K562 (cell line): ENCODE measurements around the gene ZNF805. TPM values are rescaled to one million over a fixed set of nuclear protein-coding genes. Genes with fewer than 3 reads are reported as not detected.
A peak's percentile ranks its signal among the peaks of the same experiment; 100 is the strongest.

Source experiments
- ADNP ChIP-seq: fragments of 200-800 bp; sonication (Bioruptor generic); IDR thresholded peaks from 2 replicates; pipeline ENCODE4 v1.6.1; 2016; ENCODE audit warnings: missing genetic modification characterization, missing compliant biosample characterization
- CHD7 ChIP-seq: fragments of 200-600 bp; sonication (generic); IDR thresholded peaks from one replicate; pipeline ENCODE4 v1.6.1; 2012; ENCODE audit warnings: mild to moderate bottlenecking, low read depth, low read length, inconsistent platforms
- CREB3L1 ChIP-seq: fragments of 450-650 bp; IDR thresholded peaks from 2 replicates; pipeline ENCODE4 v1.6.1; 2014; ENCODE audit warnings: low read depth, mild to moderate bottlenecking, moderate library complexity, borderline replicate concordance
- CREBBP ChIP-seq: IDR thresholded peaks from one replicate; pipeline ENCODE4 v1.6.1; 2012; ENCODE audit warnings: low read depth, mild to moderate bottlenecking, control low read depth, inconsistent platforms, low read length
- GTF2A2 ChIP-seq: IDR thresholded peaks from 2 replicates; pipeline ENCODE4 v1.6.1; 2016; ENCODE audit warnings: mild to moderate bottlenecking, missing genetic modification characterization, missing compliant biosample characterization
- SAFB ChIP-seq: fragments of 200-400 bp; formaldehyde crosslinking; IDR thresholded peaks from 2 replicates; pipeline ENCODE4 v1.6.1; 2017; ENCODE audit warnings: low read depth, low read length, borderline replicate concordance
- STAT5A ChIP-seq: IDR thresholded peaks from 2 replicates; pipeline ENCODE4 v1.6.1; 2012; ENCODE audit warnings: low read length, inconsistent platforms, borderline replicate concordance
- ZBTB26 ChIP-seq: fragments of 450-650 bp; formaldehyde crosslinking; IDR thresholded peaks from 2 replicates; pipeline ENCODE4 v1.4.0; 2022; ENCODE audit warnings: missing genetic modification characterization
- ZBTB33 ChIP-seq: sonication (generic); formaldehyde crosslinking; IDR thresholded peaks from 2 replicates; pipeline ENCODE4 v1.8.1; 2023; ENCODE audit warnings: mild to moderate bottlenecking, missing genetic modification reagents
- ZC3H8 ChIP-seq: fragments of 450-650 bp; IDR thresholded peaks from 2 replicates; pipeline ENCODE4 v1.6.1; 2017
- ZNF316 ChIP-seq: fragments of 450-650 bp; IDR thresholded peaks from 2 replicates; pipeline ENCODE4 v1.6.1; 2016
- ZNF561 ChIP-seq: fragments of 450-650 bp; formaldehyde crosslinking; conservative IDR thresholded peaks from 2 replicates; pipeline ENCODE4 v1.4.0; 2020; ENCODE audit warnings: mild to moderate bottlenecking, moderate library complexity
- polyA plus RNA-seq, 8 experiments: library from polyadenylated mRNA; depleted of rRNA in 4 of 8; stranded (reverse) in 5 of 8; unstranded in 3 of 8; fragments of >200 nt; fragmentation: Nextera tagmentation in 2 of 8; fragmentation: Illumina TruSeq in 1 of 8; extraction: Ambion mirVana in 2 of 8; extraction: Trizol in 1 of 8; gene quantifications; 2 replicates each; pipeline versions ENCODE4 v1.2.1 to v1.2.3, GENCODE V29; 2011 to 2014; ENCODE audit warnings: inconsistent platforms in 1 of 8, missing spikeins in 1 of 8
- total RNA-seq, 7 experiments: library from RNA; depleted of rRNA in 6 of 7; stranded (reverse); fragments of >200 nt in 6 of 7; fragmentation: Illumina TruSeq in 2 of 7; extraction: Trizol in 2 of 7; gene quantifications; 2 replicates each; pipeline versions ENCODE4 v1.2.1 to v1.2.3, GENCODE V29; 2011 to 2021; ENCODE audit warnings: low replicate concordance in 1 of 7

ZNF805 gene
- total and polyA plus RNA-seq, 9 of the 15 experiments (the other 6 are each of a cell fraction or from before 2014, with no cell fraction given), result 0.32 to 6.7 (median 3.9) TPM

- TF ChIP-seq CHD7, result no peak
- TF ChIP-seq STAT5A, result no peak
- TF ChIP-seq ZBTB26 (CRISPR knock-in tag), result 0 out of 2 replicates have a peak, but pooled peaks have one; percentile 8
- no peak for TF ChIP-seq ADNP (tag)
- TF ChIP-seq SAFB, result no peak
- no peak for TF ChIP-seq ZBTB33 (CRISPR knock-in tag)
- no peak for TF ChIP-seq ZNF561 (CRISPR knock-in tag)
- no peak for TF ChIP-seq GTF2A2
- TF ChIP-seq ZC3H8, result no peak
- TF ChIP-seq CREBBP, result no peak
- no peak for TF ChIP-seq ZNF316
- TF ChIP-seq CREB3L1, result peak; percentile 99
Measured at GRCh38 chr19:57279418-57280164, 39.2 kb downstream of the ZNF805 start (continued).
